HUDEP-2 (cell line): ENCODE measurements around the gene CAND2.
A peak's percentile ranks its signal among the peaks of the same experiment; 100 is the strongest.

Experiments
- DNase-seq, 76 experiments: peaks; one replicate each; lab custom pipeline; 2025; ENCODE audit not compliant: unreplicated experiment in 76 of 76; lab: John Stamatoyannopoulos, UW

The CAND2 gene

GRCh38 chr3:12799525-12800440, 3.3 kb downstream of the CAND2 start:
- no peak for DNase-seq

GRCh38 chr3:12803371-12803770, 6.9 kb downstream of the CAND2 start:
- DNase-seq: no peak

- no peak for DNase-seq
Observed at GRCh38 chr3:12807066-12807465, 10.6 kb downstream of the CAND2 start.

- no peak for DNase-seq
Observed at GRCh38 chr3:12807601-12808359, 11.3 kb downstream of the CAND2 start.

- DNase-seq: no peak
Observed at GRCh38 chr3:12808587-12808986, 12.1 kb downstream of the CAND2 start.

- no peak for DNase-seq
Observed at GRCh38 chr3:12809001-12809400, 12.5 kb downstream of the CAND2 start.

- DNase-seq: no peak
Observed at GRCh38 chr3:12809435-12809834, 13.0 kb downstream of the CAND2 start.

- DNase-seq: peak; percentile 4 to 96 (median 87)
Observed at GRCh38 chr3:12810013-12810780, 13.7 kb downstream of the CAND2 start.

GRCh38 chr3:12810961-12811360, 14.5 kb downstream of the CAND2 start:
- no peak for DNase-seq

GRCh38 chr3:12812812-12813211, 16.3 kb downstream of the CAND2 start:
- DNase-seq: no peak

GRCh38 chr3:12813967-12814366, 17.5 kb downstream of the CAND2 start:
- DNase-seq: no peak

- DNase-seq: no peak
Observed at GRCh38 chr3:12815078-12815477, 18.6 kb downstream of the CAND2 start.

GRCh38 chr3:12815719-12816118, 19.2 kb downstream of the CAND2 start:
- no peak for DNase-seq

GRCh38 chr3:12816521-12817342, 20.3 kb downstream of the CAND2 start:
- no peak for DNase-seq

- peak in 1 of 76 experiments; percentile 15 for DNase-seq
Observed at GRCh38 chr3:12817343-12817710, 20.8 kb downstream of the CAND2 start.

GRCh38 chr3:12818273-12818672, 21.8 kb downstream of the CAND2 start:
- DNase-seq: no peak

- no peak for DNase-seq
Observed at GRCh38 chr3:12818773-12819172, 22.3 kb downstream of the CAND2 start.

- DNase-seq: peak in 24 of 76 experiments; percentile 1 to 62 (median 28)
Observed at GRCh38 chr3:12822725-12823373, 26.4 kb downstream of the CAND2 start.

GRCh38 chr3:12824299-12824698, 27.8 kb downstream of the CAND2 start:
- no peak for DNase-seq

- peak in 70 of 76 experiments; percentile 7 to 79 (median 56) for DNase-seq
Observed at GRCh38 chr3:12825156-12825555, 28.7 kb downstream of the CAND2 start.
